GM23338 (cell line): ENCODE data around the gene MYOD1.

Experiments used
- CREB1 ChIP-seq: fragments of 250-450 bp; sonication (Bioruptor Pico); IDR thresholded peaks from 2 replicates; pipeline ENCODE4 v1.5.0; 2020; ENCODE audit warnings: low read depth, mild to moderate bottlenecking, moderate library complexity
- CTCF ChIP-seq, 2 experiments: fragments of 200-600 bp in 1 of 2; sonication (generic) in 1 of 2; conservative IDR thresholded peaks; 2 replicates each; pipeline versions ENCODE4 v1.5.1 to v1.6.1; 2016 to 2017; ENCODE audit warnings: antibody characterized with exemption in 2 of 2, low read depth in 2 of 2, mild to moderate bottlenecking in 2 of 2, moderate library complexity in 1 of 2
- EZH2 ChIP-seq: fragments of 200-600 bp; sonication (generic); IDR thresholded peaks from one replicate; pipeline ENCODE4 v1.8.0; 2017; ENCODE audit warnings: antibody characterized with exemption, mild to moderate bottlenecking, low read depth; ENCODE audit not compliant: unreplicated experiment
- EZH2phosphoT487 ChIP-seq: fragments of 200-600 bp; sonication (generic); IDR thresholded peaks from one replicate; pipeline ENCODE4 v1.8.1; 2018; ENCODE audit warnings: antibody characterized with exemption; ENCODE audit not compliant: unreplicated experiment
- POLR2AphosphoS5 ChIP-seq: IDR thresholded peaks from 2 replicates; pipeline ENCODE4 v1.6.1; 2016; ENCODE audit warnings: antibody characterized with exemption, low read depth
- REST ChIP-seq: IDR thresholded peaks from one replicate; pipeline ENCODE4 v1.6.1; 2018; ENCODE audit warnings: antibody characterized with exemption; ENCODE audit not compliant: unreplicated experiment
- STAT1 ChIP-seq: IDR thresholded peaks from one replicate; pipeline ENCODE4 v1.6.1; 2016; ENCODE audit warnings: antibody characterized with exemption; ENCODE audit not compliant: unreplicated experiment

- TF ChIP-seq CTCF (conservative IDR thresholded peaks at IDR 0.05; ENCODE audit: low read depth in 2 of 2) (no peak), EZH2 (no peak), EZH2phosphoT487 (no peak), STAT1 (no peak), CREB1 (CRISPR knock-in tag) (no peak), REST (no peak), POLR2AphosphoS5 (no peak)
These were observed 19.0 kb downstream of the MYOD1 start for GRCh38 chr11:17738151-17738973.
